HG02981 (cell line): ENCODE measurements around the gene LMF1.

Experiments used
- ATAC-seq: cut with Tn5 transposase; IDR thresholded peaks from one replicate; pipeline ENCODE4 v1.9.1; 2021; ENCODE audit warnings: mild to moderate bottlenecking, moderate library complexity; ENCODE audit not compliant: unreplicated experiment

Gene LMF1

DNA sequence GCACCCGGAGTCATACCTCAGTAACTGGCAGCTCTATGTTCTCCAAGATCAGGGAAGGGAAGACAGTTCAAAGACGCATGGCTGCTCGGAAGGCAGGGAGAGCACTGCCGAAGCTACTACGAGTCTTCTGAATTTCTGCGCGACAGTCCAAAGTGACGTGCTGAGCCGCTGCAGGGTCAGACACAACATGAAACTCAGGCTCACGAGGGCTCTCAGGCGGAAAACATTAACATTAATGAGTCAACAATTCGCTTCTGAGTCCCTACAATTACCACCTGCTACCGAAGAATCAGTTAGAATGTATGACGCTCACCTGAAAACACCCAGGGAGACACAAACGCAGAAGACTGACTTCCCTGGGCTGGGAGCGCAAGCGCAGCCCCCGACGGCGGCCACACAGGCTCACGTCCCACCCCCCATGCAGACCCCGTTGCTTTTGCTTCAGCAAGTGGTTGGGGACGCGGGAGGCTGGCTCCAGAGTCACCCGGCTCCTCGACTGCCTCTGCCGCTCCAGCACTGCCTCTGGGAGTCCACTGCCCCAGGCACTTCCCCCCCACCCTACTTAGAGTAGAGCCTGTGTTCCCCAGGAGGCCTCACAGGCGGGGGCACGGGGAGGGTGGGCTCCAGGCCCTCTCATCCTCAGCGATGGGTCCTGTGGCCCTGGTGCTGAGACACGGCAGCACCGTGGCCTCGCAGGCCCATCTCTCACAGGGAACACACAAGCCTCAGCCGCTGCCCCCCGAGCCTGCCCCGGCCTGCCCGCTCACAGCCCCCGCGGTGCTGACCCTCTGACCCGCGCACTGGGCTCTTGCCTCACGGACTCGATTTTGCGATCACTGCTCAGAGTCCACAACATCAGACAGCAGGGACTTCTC, 38.9 kb downstream of the LMF1 start:
- no peak for ATAC-seq

DNA sequence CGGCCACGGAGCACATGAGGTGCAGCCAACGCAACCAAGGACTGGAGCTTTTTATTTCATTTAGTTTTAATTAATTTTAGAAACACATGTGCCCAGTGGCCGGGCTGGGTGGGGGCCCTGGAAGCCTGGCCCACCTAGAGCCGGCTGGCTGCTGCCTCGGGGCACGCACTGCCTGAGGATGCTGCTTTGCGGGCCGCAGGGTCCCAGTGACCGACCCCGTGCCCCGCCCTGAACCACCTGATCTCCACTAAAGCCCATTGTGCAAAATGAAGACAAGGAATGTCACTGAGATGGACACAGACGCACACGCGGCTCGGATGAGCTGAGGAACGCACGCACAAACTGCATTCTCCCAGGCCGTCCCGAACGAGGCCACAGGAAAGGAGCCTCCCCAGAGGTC, 39.6 kb downstream of the LMF1 start:
- no peak for ATAC-seq

DNA sequence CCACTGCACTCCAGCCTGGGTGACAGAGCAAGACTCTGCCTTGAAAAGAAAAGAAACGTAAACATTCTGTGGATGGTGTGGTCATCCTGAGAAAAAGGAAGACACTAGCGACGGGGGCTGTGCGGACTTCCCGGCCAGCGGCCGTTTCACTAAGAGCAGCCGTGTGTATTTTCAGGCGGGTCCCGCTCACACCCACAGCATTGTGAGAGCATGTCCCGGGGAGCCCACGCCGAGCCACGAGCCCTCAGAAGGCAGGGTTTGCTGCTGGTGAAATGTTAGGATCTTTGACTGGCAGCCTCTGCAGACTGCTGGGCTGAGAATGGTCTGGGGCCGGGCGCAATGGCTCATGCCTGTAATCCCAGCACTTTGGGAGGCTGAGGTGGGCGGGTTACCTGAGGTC, 40.3 kb downstream of the LMF1 start:
- no peak for ATAC-seq

DNA sequence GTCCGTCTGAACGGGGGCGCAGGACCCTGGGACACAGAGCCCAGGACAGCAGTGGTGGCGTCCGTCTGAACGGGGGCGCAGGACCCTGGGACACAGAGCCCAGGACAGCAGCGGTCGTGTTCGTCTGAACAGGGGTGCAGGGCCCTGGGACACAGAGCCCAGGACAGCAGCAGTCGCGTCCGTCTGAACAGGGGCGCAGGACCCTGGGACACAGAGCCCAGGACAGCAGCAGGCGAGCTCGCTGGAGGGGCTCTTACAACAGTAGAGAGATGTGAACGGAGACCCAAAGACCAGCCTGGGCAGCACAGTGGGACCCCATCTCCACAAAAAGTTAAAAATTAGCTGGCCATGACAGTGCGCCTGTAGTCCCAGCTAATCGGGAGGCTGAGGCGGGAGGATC, 40.7 kb downstream of the LMF1 start:
- no peak for ATAC-seq

DNA sequence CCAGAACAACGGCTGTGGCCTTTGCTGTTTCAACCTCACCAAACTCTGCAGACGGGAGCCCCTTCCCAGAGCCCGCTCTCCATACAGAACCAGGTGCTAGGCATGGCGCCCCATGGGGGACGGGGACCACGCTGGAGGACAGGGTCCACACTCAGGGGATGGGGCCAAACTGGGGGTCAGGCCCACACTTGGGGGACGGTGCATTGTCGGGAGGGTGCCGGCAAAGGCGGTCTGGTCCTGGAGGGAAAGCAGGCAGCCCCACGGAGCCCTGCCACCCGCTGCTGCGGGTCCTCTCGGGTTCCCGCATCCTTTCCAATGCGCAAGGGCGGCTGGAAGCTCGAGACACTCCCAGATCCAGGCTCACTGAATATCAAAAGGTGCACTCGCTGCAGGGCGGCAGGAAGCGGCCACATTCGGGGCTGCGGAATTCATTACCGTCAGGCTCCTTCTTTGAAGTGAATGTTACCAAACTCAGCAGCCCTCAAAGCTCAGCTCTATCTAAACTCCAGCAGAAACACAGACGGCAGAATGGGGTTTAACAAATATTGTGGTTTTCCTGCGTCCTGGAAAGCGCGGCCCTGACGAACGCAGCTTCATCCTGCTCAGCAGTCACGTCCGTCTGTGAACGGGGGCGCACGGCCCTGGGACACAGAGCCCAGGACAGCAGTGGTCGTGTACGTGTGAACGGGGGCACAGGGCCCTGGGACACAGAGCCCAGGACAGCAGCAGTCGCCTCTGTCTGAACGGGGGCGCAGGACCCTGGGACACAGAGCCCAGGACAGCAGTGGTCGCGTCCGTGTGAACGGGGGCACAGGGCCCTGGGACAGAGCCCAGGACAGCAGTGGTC, 41.3 kb downstream of the LMF1 start:
- ATAC-seq, result no peak

DNA sequence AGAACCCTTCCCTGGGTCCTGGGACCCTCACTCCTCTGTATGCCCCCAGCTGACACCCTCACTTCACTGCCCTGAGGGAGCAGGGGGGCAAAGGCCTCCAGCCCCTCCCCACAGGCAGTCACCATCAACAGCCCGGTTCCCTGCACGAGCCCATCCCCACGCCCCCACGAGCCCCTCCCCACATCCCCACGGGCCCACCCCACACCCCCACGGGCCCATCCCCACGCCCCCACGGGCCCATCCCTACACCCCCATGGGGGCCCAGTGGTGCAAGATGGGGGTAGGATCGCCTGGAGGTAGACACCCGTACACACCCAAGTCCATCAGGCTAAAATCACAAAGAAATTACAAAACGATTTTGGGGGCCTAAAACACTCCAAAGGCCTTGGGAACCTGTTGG, 42.3 kb downstream of the LMF1 start:
- no peak for ATAC-seq

DNA sequence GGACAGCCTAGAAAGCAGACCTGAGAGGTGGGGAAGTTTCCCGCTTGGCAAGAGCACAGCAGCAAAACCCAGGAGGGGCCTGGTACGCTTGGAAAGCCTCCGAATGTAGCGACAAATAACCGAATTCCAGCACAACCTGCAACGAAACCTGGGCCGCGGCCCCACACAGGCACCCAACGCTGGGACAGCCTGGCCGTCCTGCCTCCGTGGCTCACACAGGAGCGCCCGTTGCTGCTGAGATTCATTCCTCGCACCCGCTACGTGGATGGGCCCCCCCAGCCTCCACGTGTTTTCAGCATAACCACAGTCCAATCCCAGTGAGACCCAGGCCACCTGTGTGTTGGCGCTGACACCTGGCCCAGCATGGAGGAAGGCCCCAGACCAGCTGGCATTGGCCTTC, 42.9 kb downstream of the LMF1 start:
- no peak for ATAC-seq

DNA sequence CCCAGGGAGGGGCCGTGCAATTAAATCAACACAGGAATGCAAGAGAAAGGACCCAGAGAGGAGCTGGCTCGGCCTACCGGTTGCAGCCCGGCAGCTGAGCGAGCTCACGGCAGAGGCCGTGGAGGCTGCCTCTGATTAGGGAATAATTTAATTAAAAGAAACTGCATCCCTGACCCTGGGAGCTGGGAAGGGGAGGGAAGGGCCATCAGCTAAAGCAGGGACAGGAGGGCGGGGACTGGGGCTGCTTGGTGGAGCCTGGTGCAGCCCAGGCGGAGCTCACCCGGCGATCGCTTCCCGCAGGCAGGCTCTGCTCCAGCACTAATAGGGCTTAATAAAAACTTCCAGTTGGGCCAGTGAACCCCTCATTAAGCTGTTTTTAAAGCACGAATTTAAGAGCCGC, 43.4 kb downstream of the LMF1 start:
- ATAC-seq, result no peak

DNA sequence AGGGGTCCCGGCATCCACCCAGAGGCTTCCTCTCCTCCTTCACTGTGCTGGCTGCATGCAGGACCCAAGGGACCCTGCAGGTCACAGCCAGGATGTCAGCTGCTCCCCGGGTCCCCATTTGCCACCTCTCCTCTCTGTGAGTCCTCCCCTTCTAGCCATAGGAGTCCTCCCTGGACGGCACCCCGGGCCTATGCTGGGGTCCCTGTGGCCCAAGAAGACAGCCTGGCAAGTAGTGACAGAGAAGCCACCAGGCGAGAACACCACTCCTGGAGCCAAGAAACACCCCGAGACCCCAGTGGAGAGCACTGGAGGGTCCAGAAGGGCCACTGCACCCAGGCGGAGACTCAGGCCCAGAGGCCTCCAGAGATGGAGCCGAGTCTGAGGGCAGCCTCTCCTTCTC, 44.1 kb downstream of the LMF1 start:
- ATAC-seq, result no peak

DNA sequence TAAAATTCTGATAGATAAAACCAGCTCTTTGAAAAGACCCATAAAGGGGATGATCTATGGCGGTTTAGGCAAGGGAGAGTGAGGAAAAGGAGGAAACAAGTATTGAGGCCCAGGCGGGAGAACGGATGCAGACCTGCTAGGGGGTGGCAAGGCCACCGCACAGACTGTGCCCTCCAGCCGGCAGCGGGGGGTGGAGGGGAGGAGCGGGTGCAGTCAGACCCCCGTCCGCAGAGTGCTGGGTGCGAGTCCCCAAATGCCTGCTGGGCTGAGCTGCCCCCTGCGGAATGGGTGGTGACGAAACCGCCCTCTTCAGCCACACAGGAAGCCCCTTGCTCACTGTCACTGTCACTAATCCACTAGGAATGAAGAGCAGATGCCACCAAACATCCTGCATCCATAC, 46.0 kb downstream of the LMF1 start:
- no peak for ATAC-seq

DNA sequence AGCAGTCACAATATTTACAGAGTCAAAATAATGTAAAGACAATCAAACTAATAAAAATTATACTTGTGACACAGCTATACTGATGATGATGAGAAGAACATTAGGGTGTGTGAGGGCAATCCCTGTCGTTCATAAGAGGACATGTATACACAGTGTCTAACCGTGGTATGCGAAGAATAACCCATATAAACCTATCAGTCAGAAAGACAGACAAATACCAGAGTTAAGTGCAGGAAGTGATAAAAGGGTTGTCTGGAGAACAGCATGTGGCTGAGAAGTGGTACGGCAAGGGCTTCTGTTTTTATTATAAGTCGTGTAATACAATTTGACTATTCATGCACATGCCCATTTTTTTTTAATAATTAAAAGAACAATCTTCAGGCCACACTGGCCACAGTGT, 46.7 kb downstream of the LMF1 start:
- ATAC-seq, result no peak

DNA sequence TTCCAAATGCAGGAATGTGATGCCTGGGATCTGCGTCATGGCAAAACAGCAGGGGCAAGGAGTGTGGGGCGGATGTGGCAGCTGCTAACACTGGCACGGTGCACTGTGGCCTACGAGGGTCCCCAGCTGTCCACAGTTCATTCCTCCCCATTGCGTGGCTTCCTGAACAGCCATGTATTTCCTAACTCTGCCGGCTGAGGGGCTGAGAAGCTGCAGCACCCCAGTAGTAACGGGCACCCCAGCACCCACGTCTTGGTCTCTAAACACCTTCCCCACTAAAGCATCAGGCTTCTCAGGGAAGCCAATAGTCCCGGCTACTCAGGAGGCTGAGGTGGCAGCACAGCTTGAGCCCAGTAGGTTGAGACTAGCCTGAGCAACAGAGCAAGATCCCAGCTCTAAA, 47.6 kb downstream of the LMF1 start:
- no peak for ATAC-seq

DNA sequence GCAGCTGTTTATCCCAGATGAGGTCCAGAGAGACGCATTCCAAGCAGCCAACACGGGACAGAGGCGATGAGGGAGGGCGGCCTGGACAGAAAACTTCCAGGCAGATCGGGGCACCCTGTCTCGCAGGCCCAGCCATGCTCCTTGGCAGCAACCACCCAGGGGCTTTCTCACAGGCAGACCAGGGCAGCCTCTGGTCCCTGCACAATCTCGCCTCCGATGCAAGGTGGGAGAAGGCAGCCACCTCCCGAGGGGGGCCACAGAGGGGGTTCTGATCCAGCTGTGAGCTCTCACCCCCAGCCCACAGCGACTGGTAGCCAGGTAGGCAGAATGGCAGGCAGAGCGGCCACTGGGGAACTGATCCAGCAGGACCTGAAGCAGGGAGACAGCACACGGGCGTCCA, 48.7 kb downstream of the LMF1 start:
- ATAC-seq, result no peak

DNA sequence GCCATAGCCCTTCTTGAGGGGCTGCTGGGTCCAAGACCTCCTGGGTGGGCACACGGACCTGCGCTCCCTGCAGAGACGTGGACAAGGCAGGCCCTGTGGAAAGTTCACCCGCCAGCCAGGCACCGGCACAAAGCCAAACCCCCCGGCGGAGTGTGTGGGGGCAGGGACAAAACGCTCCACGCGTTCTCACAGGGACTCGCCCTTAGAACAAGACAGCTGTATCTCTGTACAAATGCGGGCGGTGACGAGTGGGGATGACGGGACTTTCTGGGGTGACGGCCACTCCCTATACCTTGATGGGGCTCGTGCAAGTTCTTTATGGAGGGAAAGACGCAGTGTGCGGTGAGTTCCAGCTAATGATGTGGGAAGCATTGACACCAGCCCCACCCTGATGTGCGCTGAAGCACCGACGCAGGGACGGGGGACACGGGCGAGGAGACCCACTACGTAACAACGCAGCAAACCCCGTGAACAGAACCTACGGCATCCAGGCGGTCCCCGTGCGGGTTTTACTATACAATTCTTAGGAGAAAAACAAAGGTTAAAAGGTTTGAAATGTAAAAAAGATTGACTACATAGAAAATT, 49.4 kb downstream of the LMF1 start:
- ATAC-seq, result no peak

DNA sequence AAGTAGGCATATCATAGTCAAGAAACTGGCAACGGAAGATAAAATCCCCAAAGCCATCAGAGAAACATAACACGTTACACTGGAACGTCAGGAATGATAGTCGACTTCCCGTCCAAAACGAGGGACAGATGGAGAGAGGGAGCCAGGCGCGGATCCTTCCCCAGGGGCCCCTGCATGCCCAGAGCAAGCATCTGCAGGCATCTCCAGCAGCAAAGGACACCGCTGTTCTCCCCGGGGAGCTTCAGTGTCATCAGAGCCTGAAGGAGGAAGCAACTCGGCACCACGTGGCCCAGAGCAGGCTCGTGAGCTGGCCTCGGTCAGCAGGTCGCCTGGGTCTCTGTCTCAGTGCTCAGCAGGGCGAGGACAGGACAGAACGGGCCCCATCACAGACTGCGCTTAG, 50.1 kb downstream of the LMF1 start:
- no peak for ATAC-seq

DNA sequence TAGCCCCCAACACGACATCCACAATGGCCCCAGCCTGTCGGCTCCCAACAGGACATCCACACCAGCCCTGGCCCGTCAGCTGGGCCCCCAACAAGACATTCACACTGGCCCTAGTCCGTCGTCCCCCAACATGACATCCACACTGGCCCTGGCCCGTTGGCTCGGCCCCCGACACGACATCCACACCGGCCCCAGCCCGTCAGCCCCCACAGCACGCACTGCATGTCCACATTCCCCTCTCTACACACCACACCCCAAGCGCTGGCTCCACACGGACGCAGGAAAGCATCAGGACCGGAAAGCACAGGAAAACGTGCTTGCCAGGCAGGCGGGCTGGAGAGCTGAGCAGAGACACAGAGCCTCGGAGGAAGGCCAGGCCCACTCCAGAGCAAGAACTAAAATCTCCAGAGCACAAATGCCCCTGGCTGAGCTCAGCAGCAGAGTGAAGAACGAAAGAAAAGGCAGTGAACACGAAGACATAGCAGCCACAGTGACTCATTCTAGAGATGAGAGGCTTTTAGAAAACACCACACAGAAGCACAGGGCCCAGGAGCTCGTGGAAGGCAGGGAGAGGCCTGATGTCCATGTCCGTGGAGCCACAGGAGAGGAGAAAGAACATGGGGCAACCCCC, 50.6 kb downstream of the LMF1 start:
- ATAC-seq, result no peak

DNA sequence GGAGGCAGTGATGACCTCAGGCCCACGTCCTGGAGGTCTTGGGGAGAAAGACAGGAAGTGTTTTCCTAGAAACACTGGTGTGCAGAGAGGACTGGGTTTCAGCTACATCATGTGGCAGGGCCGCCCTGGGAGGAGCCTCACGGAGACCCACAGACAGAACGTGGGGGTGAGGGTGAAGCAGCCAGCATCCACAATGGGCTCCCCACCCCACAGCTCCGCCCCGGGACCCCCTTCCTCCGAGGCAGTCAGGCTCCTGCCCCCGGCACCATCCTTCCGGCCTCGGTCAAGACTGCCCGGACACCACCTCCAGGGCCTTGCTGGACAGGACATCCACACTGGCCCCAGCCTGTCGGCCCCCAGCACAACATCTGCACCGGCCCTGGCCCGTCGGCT, 51.1 kb downstream of the LMF1 start:
- ATAC-seq, result no peak

DNA sequence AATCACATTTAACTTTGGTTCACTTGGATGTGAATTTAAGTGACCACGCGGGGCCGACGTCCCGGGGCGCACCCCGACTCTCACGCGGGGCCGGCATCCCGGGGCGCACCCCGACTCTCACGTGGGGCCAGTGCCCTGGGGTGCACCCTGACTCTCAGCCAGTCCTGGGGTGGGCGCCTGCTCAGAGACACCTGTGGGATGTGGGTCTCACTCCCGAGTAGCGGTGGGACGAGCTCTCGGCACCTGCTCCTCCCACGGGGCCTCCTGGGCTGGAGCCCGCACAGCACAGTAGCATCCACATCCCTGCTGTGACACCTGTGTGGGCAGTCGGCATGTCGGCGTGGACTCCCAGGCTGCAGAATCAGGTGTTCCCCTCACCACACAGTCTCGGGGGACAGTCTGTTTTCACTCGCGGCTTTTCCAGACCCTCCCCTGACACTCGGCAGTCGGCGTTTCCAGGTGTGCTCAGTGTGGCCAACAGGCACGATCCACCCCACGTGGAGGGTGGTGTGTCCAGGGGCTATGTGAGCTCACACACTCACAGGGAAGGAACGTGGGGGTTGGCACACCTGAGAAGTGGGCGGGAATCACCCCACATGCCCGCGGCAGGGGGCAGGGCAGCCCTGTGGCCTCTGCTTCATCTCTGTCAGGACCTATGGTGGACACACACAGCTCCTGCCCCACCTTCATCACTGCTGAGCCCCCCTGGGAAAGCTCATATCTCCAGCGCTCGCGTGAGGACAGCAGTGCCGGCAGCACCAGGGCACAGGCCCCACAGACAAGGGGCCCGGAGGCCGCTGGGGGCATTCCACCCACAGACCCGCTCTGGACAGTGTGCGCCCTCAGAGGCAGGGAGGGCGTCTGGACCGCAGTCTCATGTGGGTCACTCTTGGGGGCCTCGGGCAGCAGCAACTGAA, 51.8 kb downstream of the LMF1 start:
- no peak for ATAC-seq

DNA sequence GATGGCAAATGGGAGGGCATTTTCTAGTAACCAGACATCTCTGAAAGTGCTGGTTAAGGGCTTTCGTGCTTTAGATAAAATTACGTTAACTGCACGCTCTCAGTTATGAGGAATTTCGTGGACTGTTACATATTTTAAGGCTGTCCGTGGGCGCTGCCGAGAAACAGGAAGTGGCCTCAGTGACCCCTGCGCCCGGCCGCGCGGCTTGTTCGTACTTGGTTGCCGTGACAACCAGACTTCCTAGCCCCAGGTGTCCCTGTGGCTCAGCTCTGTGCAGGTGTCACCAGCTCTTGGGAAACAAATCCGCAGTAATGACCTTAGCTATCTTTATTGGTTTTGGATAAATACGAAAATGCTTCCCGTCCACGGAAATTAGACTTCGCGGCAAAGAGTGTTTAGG, 52.7 kb downstream of the LMF1 start:
- no peak for ATAC-seq

DNA sequence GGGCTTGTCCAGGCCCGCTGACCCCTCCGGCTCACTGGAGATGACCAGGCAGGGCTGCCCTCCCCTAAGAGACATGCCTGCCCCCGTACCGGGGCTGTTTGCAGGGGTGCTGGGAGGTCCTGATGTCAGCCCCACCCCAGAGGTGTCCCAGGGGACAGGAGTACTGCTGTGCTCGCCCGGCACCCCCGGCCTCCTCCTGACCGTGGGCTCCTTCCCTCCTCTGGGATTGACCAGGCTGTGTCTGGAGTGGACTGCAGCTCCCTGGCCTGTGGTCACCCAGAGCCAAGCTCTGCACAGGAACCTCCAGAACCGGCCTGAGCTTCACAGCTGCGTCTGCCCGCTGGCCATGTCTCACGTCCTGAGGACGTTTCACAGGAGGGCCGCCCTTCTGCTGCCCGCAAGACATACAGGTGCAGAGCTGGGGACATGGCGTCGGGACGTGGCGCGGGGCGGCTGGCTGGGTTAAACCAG, 53.2 kb downstream of the LMF1 start:
- ATAC-seq, result no peak
